ENCODE measurements around the gene OLFM4.

GRCh38 chr13:53069800-53070199, 41.2 kb downstream of the OLFM4 start:
- TF ChIP-seq ZNF324 (tag by site-specific recombination; IDR thresholded peaks at IDR 0.05) (no peak), CTCF (tag by site-specific recombination; IDR thresholded peaks at IDR 0.05) (no peak), RBAK (tag by site-specific recombination; IDR thresholded peaks at IDR 0.05) (no peak)

Data from HEK293 (cell line).